ENCODE data around the gene SBK3. TPM values are rescaled to one million over a fixed set of nuclear protein-coding genes. Genes with fewer than 3 reads are reported as not detected.

The SBK3 gene
- total RNA-seq, 1 donor: not detected

- H3K4me3 ChIP-seq (ENCODE audit: low read length): no peak overlapping the region
- H3K27me3 ChIP-seq (ENCODE audit: insufficient read depth, low read length): no peaks in the 10 kb centered on the region
- H3K9me3 ChIP-seq (ENCODE audit: low read depth, low read length): no peaks in the 10 kb centered on the region
- no peaks in the 10 kb centered on the region for H3K4me1 ChIP-seq (ENCODE audit: insufficient read depth, low read length)
These were observed 8.2 kb upstream of the SBK3 start for GRCh38 chr19:55553217-55554182.

- Histone ChIP-seq H3K9me3 (ENCODE audit: low read depth, low read length) (no peaks in the 10 kb centered on the region), H3K4me1 (ENCODE audit: insufficient read depth, low read length) (no peaks in the 10 kb centered on the region), H3K4me3 (ENCODE audit: low read length) (no peak overlapping the region), H3K27me3 (ENCODE audit: insufficient read depth, low read length) (no peaks in the 10 kb centered on the region)
These were observed 7.3 kb upstream of the SBK3 start for GRCh38 chr19:55552620-55553019.

- H3K4me1 ChIP-seq (ENCODE audit: insufficient read depth, low read length): no peaks in the 10 kb centered on the region
- H3K4me3 ChIP-seq (ENCODE audit: low read length): no peak overlapping the region
- no peaks in the 10 kb centered on the region for H3K9me3 ChIP-seq (ENCODE audit: low read depth, low read length)
- H3K27me3 ChIP-seq (ENCODE audit: insufficient read depth, low read length): no peaks in the 10 kb centered on the region
These were observed 6.9 kb upstream of the SBK3 start for GRCh38 chr19:55552206-55552605.

DNA sequence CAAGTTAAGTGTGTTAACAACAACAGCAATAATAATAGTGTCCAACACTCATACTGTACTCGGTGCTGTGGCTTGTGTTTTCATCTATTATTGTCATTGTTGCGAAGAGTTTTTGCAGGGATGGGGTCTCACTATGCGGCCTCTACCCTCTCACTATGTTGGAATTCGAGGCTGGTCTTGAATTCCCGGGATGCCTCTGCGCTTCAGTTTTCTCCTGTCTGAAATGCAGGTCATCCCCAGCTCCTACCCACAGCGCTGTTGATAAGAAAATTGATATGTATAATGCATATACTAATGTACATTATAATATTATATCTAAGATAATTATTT is 4.9 kb upstream of the SBK3 start:
- Histone ChIP-seq H3K4me1 (ENCODE audit: insufficient read depth, low read length) (no peaks in the 10 kb centered on the region), H3K27me3 (ENCODE audit: insufficient read depth, low read length) (no peaks in the 10 kb centered on the region), H3K9me3 (ENCODE audit: low read depth, low read length) (no peaks in the 10 kb centered on the region), H3K4me3 (ENCODE audit: low read length) (no peak overlapping the region)

GRCh38 chr19:55549500-55550320 is 4.4 kb upstream of the SBK3 start:
- Histone ChIP-seq H3K27me3 (ENCODE audit: insufficient read depth, low read length) (no peaks in the 10 kb centered on the region), H3K9me3 (ENCODE audit: low read depth, low read length) (no peaks in the 10 kb centered on the region), H3K4me1 (ENCODE audit: insufficient read depth, low read length) (no peaks in the 10 kb centered on the region), H3K4me3 (ENCODE audit: low read length) (no peak overlapping the region)

DNA sequence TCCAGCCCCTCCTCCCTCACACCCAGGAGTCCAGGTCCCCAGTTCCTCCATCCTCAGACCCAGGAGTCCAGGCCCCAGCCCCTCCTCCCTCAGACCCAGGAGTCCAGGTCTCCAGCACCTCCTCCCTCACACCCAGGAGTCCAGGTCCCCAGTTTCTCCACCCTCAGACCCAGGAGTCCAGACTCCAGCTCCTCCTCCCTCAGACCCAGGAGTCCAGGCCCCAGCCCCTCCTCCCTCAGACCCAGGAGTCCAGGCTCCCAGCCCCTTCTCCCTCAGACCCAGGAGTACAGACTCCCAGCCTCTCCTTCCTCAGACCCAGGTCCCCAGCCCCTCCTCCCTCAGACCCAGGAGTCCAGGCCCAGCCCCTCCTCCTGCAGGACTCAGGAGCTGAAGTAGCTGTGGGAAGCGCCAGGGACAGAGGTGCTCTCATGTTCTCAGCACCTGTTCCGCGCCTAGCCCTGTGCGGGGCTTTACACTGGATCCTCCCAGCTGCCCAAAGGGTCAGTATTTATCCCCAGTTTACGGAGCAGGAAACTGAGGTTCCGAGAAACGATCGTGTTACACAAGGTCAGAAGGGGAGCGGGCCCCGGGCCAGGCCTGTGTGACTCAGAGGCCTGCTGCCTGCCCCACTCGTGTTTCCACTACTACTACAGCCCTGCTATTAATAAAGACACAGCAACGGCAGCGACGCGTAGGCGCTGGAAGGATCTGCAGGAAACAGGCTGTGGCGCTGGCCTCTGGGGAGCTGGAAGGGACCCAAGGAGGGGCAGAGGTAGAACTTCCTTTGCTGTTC is 1.7 kb upstream of the SBK3 start:
- Histone ChIP-seq H3K9me3 (ENCODE audit: low read depth, low read length) (no peaks in the 10 kb centered on the region), H3K4me1 (ENCODE audit: insufficient read depth, low read length) (no peaks in the 10 kb centered on the region), H3K4me3 (ENCODE audit: low read length) (no peak overlapping the region), H3K27me3 (ENCODE audit: insufficient read depth, low read length) (no peaks in the 10 kb centered on the region)

DNA sequence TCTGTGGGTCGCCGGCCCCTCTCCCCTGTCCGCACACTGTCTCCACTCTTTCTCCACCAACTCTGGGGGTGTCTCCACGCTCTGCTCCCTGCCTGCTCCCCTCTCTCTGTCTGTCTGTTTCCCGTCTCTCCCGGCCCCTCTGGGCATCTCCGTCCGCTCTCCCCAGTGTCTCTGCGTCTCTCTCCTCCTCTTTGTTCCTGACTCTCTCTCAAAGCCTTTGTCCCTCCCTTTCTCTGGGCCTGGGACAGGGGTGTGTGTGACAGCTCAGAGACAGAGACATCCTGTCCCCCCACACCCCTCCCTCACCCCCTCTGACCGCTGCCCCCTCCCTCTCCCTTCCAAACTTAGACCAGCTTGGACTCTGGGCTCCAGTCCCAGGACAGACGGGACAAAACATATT is 668 bp upstream of the SBK3 start:
- Histone ChIP-seq H3K4me3 (ENCODE audit: low read length) (no peak overlapping the region), H3K9me3 (ENCODE audit: low read depth, low read length) (no peaks in the 10 kb centered on the region), H3K4me1 (ENCODE audit: insufficient read depth, low read length) (no peaks in the 10 kb centered on the region), H3K27me3 (ENCODE audit: insufficient read depth, low read length) (no peaks in the 10 kb centered on the region)

- no peaks in the 10 kb centered on the region for H3K4me1 ChIP-seq (ENCODE audit: insufficient read depth, low read length)
- no peaks in the 10 kb centered on the region for H3K9me3 ChIP-seq (ENCODE audit: low read depth, low read length)
- H3K4me3 ChIP-seq (ENCODE audit: low read length): no peak overlapping the region
- no peaks in the 10 kb centered on the region for H3K27me3 ChIP-seq (ENCODE audit: insufficient read depth, low read length)
These were observed 435 bp downstream of the SBK3 start for GRCh38 chr19:55544776-55545439.

DNA sequence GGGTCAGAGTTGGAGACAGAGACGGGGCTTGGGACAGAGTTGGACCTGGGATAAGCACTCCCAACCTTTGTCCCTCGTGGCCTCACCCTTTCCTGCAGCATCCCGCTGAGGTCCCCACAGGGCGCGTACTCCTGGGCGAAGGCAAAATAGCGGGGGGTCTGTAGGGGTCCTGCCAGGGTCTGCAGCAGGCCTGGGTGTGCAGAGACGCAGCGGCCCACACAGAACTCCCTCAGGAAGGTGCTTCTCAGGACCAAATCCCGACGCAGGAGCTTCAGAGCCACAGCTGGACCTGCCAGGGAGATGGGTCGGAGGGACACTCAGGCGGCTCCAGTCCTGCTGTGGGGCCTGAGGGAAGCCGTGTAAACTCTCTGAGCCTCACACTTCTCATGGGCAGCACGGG is 1.3 kb downstream of the SBK3 start:
- H3K9me3 ChIP-seq (ENCODE audit: low read depth, low read length): no peaks in the 10 kb centered on the region
- H3K27me3 ChIP-seq (ENCODE audit: insufficient read depth, low read length): no peaks in the 10 kb centered on the region
- no peak overlapping the region for H3K4me3 ChIP-seq (ENCODE audit: low read length)
- no peaks in the 10 kb centered on the region for H3K4me1 ChIP-seq (ENCODE audit: insufficient read depth, low read length)

DNA sequence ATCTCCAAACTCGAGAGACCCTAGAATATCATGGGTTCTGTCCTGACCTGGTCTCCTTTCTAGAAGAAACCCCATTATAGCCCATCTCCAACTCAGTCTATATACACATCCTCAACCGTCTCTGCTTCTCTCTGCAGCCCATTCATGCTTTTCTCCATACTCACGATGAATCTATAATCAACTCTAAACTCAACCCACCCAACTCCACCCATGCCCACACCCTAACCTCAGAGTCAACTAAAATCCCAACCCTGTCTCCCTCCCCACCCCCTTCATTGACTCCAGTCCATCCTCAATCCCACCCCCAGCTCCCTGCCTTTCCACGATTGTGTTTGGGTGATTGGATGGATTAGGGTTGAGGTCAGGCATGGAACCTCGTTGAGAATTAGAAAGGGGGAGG is 1.8 kb downstream of the SBK3 start:
- no peaks in the 10 kb centered on the region for H3K9me3 ChIP-seq (ENCODE audit: low read depth, low read length)
- no peaks in the 10 kb centered on the region for H3K4me1 ChIP-seq (ENCODE audit: insufficient read depth, low read length)
- H3K4me3 ChIP-seq (ENCODE audit: low read length): no peak overlapping the region
- H3K27me3 ChIP-seq (ENCODE audit: insufficient read depth, low read length): no peaks in the 10 kb centered on the region

GRCh38 chr19:55542292-55542855 is 3.0 kb downstream of the SBK3 start:
- Histone ChIP-seq H3K4me1 (ENCODE audit: insufficient read depth, low read length) (no peaks in the 10 kb centered on the region), H3K9me3 (ENCODE audit: low read depth, low read length) (no peaks in the 10 kb centered on the region), H3K27me3 (ENCODE audit: insufficient read depth, low read length) (no peaks in the 10 kb centered on the region), H3K4me3 (ENCODE audit: low read length) (no peak overlapping the region)

- Histone ChIP-seq H3K4me1 (ENCODE audit: insufficient read depth, low read length) (no peaks in the 10 kb centered on the region), H3K4me3 (ENCODE audit: low read length) (no peak overlapping the region), H3K27me3 (ENCODE audit: insufficient read depth, low read length) (no peaks in the 10 kb centered on the region), H3K9me3 (ENCODE audit: low read depth, low read length) (no peaks in the 10 kb centered on the region)
These were observed 4.3 kb downstream of the SBK3 start for GRCh38 chr19:55541091-55541490.

DNA sequence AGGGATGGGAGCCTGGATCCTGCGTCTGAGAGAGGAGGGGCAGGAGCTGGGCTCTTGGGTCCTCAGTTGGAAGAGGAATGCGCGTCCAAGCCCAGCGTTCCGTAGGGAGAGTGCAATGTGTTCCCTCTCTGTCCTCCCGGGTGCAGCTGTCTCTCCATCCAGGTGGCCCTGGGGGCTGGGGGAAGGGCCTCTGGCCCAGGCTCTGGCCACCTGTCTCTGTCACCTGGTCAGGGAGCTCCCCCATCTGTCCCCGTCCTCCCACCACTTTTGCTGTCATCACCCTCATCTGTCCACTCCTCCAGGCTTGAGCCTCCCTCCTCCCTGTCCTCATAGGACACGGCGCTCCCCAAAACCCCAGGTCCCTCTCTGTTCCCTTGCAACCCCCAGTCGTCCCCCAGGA is 4.7 kb downstream of the SBK3 start:
- no peaks in the 10 kb centered on the region for H3K9me3 ChIP-seq (ENCODE audit: low read depth, low read length)
- no peaks in the 10 kb centered on the region for H3K4me1 ChIP-seq (ENCODE audit: insufficient read depth, low read length)
- H3K4me3 ChIP-seq (ENCODE audit: low read length): no peak overlapping the region
- no peaks in the 10 kb centered on the region for H3K27me3 ChIP-seq (ENCODE audit: insufficient read depth, low read length)

Data from mononuclear cell (primary cell).